Mucosa of descending colon (tissue), 3 donors: Measurements from ENCODE around the gene PDGFD. TPM values are rescaled to one million over a fixed set of nuclear protein-coding genes. Genes with fewer than 3 reads are reported as not detected.

Source experiments
- ATAC-seq: fragments of 200-7000 bp; cut with Tn5 transposase; one replicate; pipeline ENCODE4 v1.9.1; 2020; ENCODE audit warnings: mild to moderate bottlenecking, moderate library complexity
- DNase-seq, 3 donors: peaks; one replicate each; pipeline ENCODE4 v3.0.0-alpha.2; 2020
- H3K36me3 ChIP-seq: fragments of 200-600 bp; one replicate; pipeline ENCODE4 v1.8.0; 2021; ENCODE audit warnings: low read depth, mild to moderate bottlenecking
- H3K4me1 ChIP-seq: fragments of 200-600 bp; one replicate; pipeline ENCODE4 v1.8.0; 2021; ENCODE audit warnings: low read depth, mild to moderate bottlenecking
- H3K4me3 ChIP-seq: fragments of 200-600 bp; one replicate; pipeline ENCODE4 v1.8.0; 2021; ENCODE audit warnings: mild to moderate bottlenecking
- H3K9me3 ChIP-seq: fragments of 200-600 bp; one replicate; pipeline ENCODE4 v1.8.0; 2021; ENCODE audit warnings: mild to moderate bottlenecking
- intact Hi-C, 2 donors: fragments of 100-400 bp; cut with DNase I in 1 of 2; cut with micrococcal nuclease in 1 of 2; formaldehyde crosslinking; loops; one replicate each; pipeline versions ENCODE4 v1.11.0 to v1.11.1; 2022; cut with DNase I, micrococcal nuclease
- total RNA-seq, 3 donors: library from RNA; stranded (reverse); fragmentation: NEBNext Ultra II Directional in 2 of 3; extraction: Animal tissue kit (Norgen Biotek cat#: 25700) in 2 of 3; gene quantifications; one replicate each; pipeline versions ENCODE4 v1.2.1 to v1.2.4, GENCODE V29; 2021 to 2023
- TF ChIP-seq, protein P1 (sequence below): fragments of 200-600 bp; IDR thresholded peaks from one replicate; pipeline ENCODE4 v1.8.0; 2022; ENCODE audit warnings: antibody characterized with exemption, mild to moderate bottlenecking
- donor health status: DM: no; HTN: no; CAD: no; lungs with moderate emphysema.
- donor health status: DM: no; HTN: no; CAD: no.
- donor health status: DM: no; HTN: yes; CAD: no.

The PDGFD gene
- total RNA-seq, 3 donors from 2014 or later, result 3.4 to 6.9 (median 5.7) TPM

DNA sequence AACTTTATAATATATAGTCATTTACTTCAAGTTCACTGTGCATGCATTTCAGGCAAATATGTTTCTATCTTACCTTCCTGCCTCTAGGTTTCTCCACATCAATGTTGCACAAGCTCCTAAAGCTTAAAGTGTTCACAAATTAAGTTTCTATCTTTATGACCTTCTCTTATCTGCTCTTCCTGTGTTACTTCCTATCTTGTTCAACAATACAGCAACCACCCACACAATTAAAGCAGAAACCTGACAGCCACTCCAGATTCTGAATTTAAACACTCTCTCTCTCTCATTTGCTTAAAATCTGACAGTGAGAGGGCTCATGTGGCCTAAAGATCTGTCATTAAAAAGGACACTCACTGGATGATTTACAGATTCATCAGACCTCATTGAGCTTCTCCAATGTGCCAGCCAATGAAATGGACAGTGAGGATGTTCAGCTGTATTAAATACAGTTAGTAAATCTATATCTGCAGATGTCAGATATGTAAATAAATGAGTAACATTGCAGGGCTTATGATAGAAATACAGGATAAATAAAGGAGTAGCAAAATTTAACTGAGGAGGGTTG lies 10.9 kb downstream of the PDGFD start:
- no peak for ATAC-seq
- no peak overlapping the region for H3K4me3 ChIP-seq
- no peaks in the 10 kb centered on the region for H3K9me3 ChIP-seq
- intact Hi-C loops, result no loop called here
- TF ChIP-seq, protein P1, sequence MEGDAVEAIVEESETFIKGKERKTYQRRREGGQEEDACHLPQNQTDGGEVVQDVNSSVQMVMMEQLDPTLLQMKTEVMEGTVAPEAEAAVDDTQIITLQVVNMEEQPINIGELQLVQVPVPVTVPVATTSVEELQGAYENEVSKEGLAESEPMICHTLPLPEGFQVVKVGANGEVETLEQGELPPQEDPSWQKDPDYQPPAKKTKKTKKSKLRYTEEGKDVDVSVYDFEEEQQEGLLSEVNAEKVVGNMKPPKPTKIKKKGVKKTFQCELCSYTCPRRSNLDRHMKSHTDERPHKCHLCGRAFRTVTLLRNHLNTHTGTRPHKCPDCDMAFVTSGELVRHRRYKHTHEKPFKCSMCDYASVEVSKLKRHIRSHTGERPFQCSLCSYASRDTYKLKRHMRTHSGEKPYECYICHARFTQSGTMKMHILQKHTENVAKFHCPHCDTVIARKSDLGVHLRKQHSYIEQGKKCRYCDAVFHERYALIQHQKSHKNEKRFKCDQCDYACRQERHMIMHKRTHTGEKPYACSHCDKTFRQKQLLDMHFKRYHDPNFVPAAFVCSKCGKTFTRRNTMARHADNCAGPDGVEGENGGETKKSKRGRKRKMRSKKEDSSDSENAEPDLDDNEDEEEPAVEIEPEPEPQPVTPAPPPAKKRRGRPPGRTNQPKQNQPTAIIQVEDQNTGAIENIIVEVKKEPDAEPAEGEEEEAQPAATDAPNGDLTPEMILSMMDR, result no peak
- H3K4me1 ChIP-seq, result no peaks in the 10 kb centered on the region
- DNase-seq, result no peak
- H3K36me3 ChIP-seq, result no peaks in the 10 kb centered on the region

DNA sequence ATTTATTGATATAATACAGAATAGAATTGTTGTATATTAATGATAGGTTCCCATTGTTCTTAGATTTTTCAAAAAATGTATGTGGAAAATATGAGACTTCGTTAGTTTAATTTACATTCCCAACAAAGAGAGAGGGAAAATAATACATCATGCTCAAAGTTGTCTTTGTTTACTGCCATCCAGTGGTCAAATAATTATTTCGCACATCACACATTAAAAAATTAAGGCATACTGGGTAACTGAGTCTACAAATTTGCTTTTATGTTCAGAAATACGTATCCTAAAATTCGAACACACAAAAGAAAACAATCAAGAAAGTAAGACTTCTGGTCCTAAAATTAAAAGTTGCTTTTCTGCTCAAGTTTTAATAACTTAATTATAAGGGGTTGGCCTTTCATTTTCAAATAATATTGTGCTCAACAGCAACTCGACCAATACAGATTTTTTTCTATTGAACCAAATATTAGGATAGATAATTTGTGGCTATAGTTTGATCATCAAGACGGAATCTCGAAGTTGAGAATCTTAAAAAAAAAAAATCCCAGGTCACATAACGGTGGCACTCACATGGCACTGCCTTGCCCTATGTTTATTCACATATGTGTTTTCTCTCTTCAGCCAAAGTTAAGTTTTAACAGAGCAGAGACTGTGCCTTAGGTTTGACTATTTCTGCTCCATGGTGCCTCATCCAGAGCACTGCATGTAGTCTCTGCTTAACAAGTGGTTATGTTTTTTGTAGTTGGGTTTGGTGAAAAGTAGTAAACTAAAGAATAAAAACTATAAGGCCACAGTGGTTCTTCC lies 12.3 kb downstream of the PDGFD start:
- TF ChIP-seq, protein P1, result no peak
- H3K9me3 ChIP-seq, result no peaks in the 10 kb centered on the region
- no peak overlapping the region for H3K4me3 ChIP-seq
- intact Hi-C loops, result no loop called here
- DNase-seq (no peak), ATAC-seq (no peak)
- H3K36me3 ChIP-seq, result no peaks in the 10 kb centered on the region
- no peaks in the 10 kb centered on the region for H3K4me1 ChIP-seq

DNA sequence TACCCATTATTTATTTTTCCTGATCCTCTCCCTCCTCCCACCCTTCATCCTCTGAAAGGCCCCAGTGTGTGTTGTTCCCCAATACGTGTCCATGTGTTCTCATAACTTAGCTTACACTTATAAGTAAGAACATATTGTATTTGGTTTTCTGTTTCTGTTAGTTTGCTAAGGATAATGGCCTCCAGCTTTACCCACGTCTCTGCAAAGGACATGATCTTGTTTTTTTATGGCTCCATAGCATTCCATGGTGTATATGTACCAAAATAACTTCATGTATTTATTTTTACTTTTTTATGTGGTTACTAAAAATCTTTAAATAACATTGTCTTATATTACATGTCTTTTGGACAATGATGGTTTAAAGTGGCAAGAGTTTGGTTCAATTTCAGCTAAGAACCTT lies 15.2 kb downstream of the PDGFD start:
- no peaks in the 10 kb centered on the region for H3K4me1 ChIP-seq
- TF ChIP-seq, protein P1, result no peak
- no peaks in the 10 kb centered on the region for H3K9me3 ChIP-seq
- DNase-seq (no peak), ATAC-seq (no peak)
- intact Hi-C loops, result no loop called here
- no peak overlapping the region for H3K4me3 ChIP-seq
- no peaks in the 10 kb centered on the region for H3K36me3 ChIP-seq

DNA sequence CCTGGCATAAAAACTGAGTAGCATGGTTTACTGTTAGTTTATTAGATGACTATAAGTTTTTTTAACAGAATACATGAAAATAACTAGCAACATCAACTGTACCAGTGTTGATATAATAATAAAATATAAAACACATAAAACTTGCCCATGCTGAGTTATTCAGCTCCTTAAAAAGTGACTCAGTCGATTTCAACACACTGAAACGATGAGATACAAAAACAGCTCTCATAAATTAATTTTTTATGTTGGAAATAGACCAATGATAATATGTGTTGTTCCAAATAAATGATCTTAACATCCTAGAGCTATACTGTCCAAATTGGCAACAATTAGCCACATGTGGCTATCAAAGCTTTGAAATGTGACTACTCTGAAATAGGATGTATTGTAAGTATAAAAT lies 15.9 kb downstream of the PDGFD start:
- ATAC-seq (no peak), DNase-seq (no peak)
- no peak overlapping the region for H3K4me3 ChIP-seq
- no peaks in the 10 kb centered on the region for H3K9me3 ChIP-seq
- intact Hi-C loops, result no loop called here
- TF ChIP-seq, protein P1, result no peak
- no peaks in the 10 kb centered on the region for H3K36me3 ChIP-seq
- H3K4me1 ChIP-seq, result no peaks in the 10 kb centered on the region

DNA sequence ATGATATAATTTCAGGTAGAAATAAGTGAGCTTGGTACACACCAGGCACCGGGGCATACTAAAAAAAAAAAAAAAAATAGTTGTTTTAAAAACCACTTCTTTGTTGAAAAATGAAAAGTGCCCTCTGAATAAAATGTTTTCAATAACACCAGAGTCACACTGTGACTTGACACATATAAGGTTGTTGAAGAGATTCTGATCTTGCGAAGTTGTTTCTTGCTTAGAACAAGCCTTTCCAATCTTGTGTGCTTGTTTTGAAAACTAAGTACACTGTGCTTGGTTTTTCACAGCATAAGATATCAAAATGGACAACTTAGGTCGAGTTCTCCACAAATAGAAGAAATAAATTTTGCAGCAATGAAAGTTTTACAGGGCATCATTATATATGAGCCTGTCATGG lies 17.0 kb downstream of the PDGFD start:
- Histone ChIP-seq H3K36me3 (no peaks in the 10 kb centered on the region), H3K4me1 (no peaks in the 10 kb centered on the region), H3K9me3 (no peaks in the 10 kb centered on the region), H3K4me3 (no peak overlapping the region)
- ATAC-seq (no peak), DNase-seq (no peak)
- intact Hi-C loops, result no loop called here
- TF ChIP-seq, protein P1, result no peak
